HG03342 (cell line): ENCODE results near the gene TENM4.

Experiments
- ATAC-seq: cut with Tn5 transposase; IDR thresholded peaks from one replicate; pipeline ENCODE4 v1.9.1; 2021; ENCODE audit warnings: mild to moderate bottlenecking, moderate library complexity; ENCODE audit not compliant: unreplicated experiment

Gene TENM4

GRCh38 chr11:78954261-78954660 lies 486.6 kb downstream of the TENM4 start:
- ATAC-seq: no peak

- ATAC-seq: no peak
These were observed 487.9 kb downstream of the TENM4 start for GRCh38 chr11:78952890-78953289.

- no peak for ATAC-seq
These were observed 488.7 kb downstream of the TENM4 start for GRCh38 chr11:78952175-78952574.

GRCh38 chr11:78949976-78950690 lies 490.7 kb downstream of the TENM4 start:
- no peak for ATAC-seq

GRCh38 chr11:78946945-78947902 lies 493.6 kb downstream of the TENM4 start:
- no peak for ATAC-seq

- no peak for ATAC-seq
These were observed 497.0 kb downstream of the TENM4 start for GRCh38 chr11:78943841-78944240.

GRCh38 chr11:78943154-78943553 lies 497.7 kb downstream of the TENM4 start:
- no peak for ATAC-seq

- ATAC-seq: no peak
These were observed 499.5 kb downstream of the TENM4 start for GRCh38 chr11:78941226-78941851.

- ATAC-seq: no peak
These were observed 500.2 kb downstream of the TENM4 start for GRCh38 chr11:78940500-78941225.

- no peak for ATAC-seq
These were observed 501.9 kb downstream of the TENM4 start for GRCh38 chr11:78938971-78939370.

- ATAC-seq: no peak
These were observed 502.8 kb downstream of the TENM4 start for GRCh38 chr11:78938036-78938435.

- ATAC-seq: no peak
These were observed 505.3 kb downstream of the TENM4 start for GRCh38 chr11:78935398-78936068.

- ATAC-seq: no peak
These were observed 507.5 kb downstream of the TENM4 start for GRCh38 chr11:78933350-78933749.

GRCh38 chr11:78932757-78933156 lies 508.1 kb downstream of the TENM4 start:
- ATAC-seq: no peak

- no peak for ATAC-seq
These were observed 508.9 kb downstream of the TENM4 start for GRCh38 chr11:78931891-78932290.

GRCh38 chr11:78930810-78931523 lies 509.9 kb downstream of the TENM4 start:
- no peak for ATAC-seq

GRCh38 chr11:78929906-78930220 lies 511.0 kb downstream of the TENM4 start:
- no peak for ATAC-seq

GRCh38 chr11:78929207-78929905 lies 511.5 kb downstream of the TENM4 start:
- ATAC-seq: no peak

GRCh38 chr11:78927511-78927910 lies 513.3 kb downstream of the TENM4 start:
- ATAC-seq: no peak
